Gastroesophageal sphincter (tissue), 4 donors: Measurements from ENCODE around the gene CYLD. TPM values are rescaled to one million over a fixed set of nuclear protein-coding genes. Genes with fewer than 3 reads are reported as not detected.

Experiments
- ATAC-seq: fragments of 150-250 bp; one replicate; pipeline ENCODE4 v1.9.1; 2016; ENCODE audit warnings: mild to moderate bottlenecking, moderate library complexity
- H3K27ac ChIP-seq, 4 donors: fragments of 200-600 bp; sonication (generic) in 3 of 4; 1 replicate in 3 of 4; 2 replicates in 1 of 4; pipeline ENCODE4 v1.5.1; 2016 to 2019
- H3K27me3 ChIP-seq: fragments of 200-600 bp; sonication (generic); one replicate; pipeline ENCODE4 v1.5.1; 2019
- H3K36me3 ChIP-seq, 2 donors: fragments of 200-600 bp; sonication (generic); one replicate each; pipeline ENCODE4 v1.5.1; 2019; ENCODE audit warnings: control low read depth in 1 of 2
- H3K4me1 ChIP-seq, 3 donors: fragments of 200-600 bp; sonication (generic); 1 replicate in 2 of 3; 2 replicates in 1 of 3; pipeline ENCODE4 v1.5.1; 2016 to 2019; ENCODE audit warnings: control low read depth in 2 of 3
- H3K4me3 ChIP-seq, 2 donors: fragments of 200-600 bp; sonication (generic); one replicate each; pipeline ENCODE4 v1.5.1; 2019; ENCODE audit warnings: mild to moderate bottlenecking in 1 of 2, moderate library complexity in 1 of 2
- H3K9me3 ChIP-seq, 3 donors: fragments of 200-600 bp; sonication (generic); one replicate each; pipeline ENCODE4 v1.5.1; 2017 to 2019; ENCODE audit warnings: control low read depth in 2 of 3
- EP300 ChIP-seq: sonication (generic); formaldehyde crosslinking; IDR thresholded peaks from one replicate; pipeline ENCODE4 v1.6.1; 2017; ENCODE audit warnings: antibody characterized with exemption, mild to moderate bottlenecking
- POLR2A ChIP-seq, 2 donors: fragments of 450-650 bp; IDR thresholded peaks; one replicate each; pipeline ENCODE4 v1.6.1; 2017; ENCODE audit warnings: antibody characterized with exemption in 2 of 2, mild to moderate bottlenecking in 2 of 2, moderate library complexity in 1 of 2
- POLR2AphosphoS5 ChIP-seq: sonication (generic); formaldehyde crosslinking; IDR thresholded peaks from one replicate; pipeline ENCODE4 v1.6.1; 2017; ENCODE audit warnings: antibody characterized with exemption
- WGBS, 2 donors: methylation state at CpG; one replicate each; pipeline ENCODE4 v1.1.5; 2018; ENCODE audit warnings: low coverage in 1 of 2; 5-methylcytosine and 5-hydroxymethylcytosine counted together
- total RNA-seq, 4 donors: library from RNA; depleted of rRNA; stranded (reverse); fragments of >200 nt; gene quantifications; one replicate each; pipeline ENCODE4 v1.1.0, GENCODE V29; 2016
- TF ChIP-seq, protein P1 (sequence below), 4 experiments: fragments of 200-600 bp in 2 of 4; fragments of 450-650 bp in 2 of 4; sonication (generic) in 1 of 4; IDR thresholded peaks; one replicate each; pipeline ENCODE4 v1.5.1; 2017 to 2019; ENCODE audit warnings: antibody characterized with exemption in 4 of 4, mild to moderate bottlenecking in 2 of 4, moderate library complexity in 2 of 4

Gene CYLD
- total RNA-seq, 4 donors from 2014 or later = 39.2 to 82.5 (median 53.2) TPM

DNA sequence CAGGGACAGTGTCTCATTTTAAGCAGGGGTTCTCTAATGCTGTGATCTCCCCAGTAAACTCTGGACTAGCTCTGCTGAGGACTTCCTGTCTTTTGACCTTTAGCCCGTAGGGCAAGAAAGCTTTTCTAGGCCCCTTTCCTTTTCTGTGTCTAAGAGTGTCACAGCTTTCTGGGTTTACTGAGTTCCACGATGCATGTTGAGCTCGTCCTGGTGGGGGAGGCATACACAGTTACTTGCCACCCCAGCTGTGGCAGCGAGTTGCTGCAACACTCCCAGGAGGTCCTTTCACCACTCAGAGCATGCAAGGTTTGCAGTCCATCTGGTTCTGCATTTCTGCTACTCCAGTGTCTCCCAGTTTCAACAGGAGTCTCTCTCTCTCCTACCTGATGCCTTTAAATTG lies 24.8 kb upstream of the CYLD start:
- Histone ChIP-seq H3K4me3 (no peak overlapping the region), H3K27me3 (no peaks in the 10 kb centered on the region), H3K9me3 (no peaks in the 10 kb centered on the region), H3K4me1 (peaks cover 0 to 5% (median 0%) of the 10 kb centered on the region in 3 donors), H3K27ac (no peak overlapping the region), H3K36me3 (peaks cover 0 to 1% of the 10 kb centered on the region in 2 donors)
- TF ChIP-seq POLR2AphosphoS5 = no peak
- TF ChIP-seq, protein P1, sequence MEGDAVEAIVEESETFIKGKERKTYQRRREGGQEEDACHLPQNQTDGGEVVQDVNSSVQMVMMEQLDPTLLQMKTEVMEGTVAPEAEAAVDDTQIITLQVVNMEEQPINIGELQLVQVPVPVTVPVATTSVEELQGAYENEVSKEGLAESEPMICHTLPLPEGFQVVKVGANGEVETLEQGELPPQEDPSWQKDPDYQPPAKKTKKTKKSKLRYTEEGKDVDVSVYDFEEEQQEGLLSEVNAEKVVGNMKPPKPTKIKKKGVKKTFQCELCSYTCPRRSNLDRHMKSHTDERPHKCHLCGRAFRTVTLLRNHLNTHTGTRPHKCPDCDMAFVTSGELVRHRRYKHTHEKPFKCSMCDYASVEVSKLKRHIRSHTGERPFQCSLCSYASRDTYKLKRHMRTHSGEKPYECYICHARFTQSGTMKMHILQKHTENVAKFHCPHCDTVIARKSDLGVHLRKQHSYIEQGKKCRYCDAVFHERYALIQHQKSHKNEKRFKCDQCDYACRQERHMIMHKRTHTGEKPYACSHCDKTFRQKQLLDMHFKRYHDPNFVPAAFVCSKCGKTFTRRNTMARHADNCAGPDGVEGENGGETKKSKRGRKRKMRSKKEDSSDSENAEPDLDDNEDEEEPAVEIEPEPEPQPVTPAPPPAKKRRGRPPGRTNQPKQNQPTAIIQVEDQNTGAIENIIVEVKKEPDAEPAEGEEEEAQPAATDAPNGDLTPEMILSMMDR (IDR thresholded peaks at IDR 0.05) = no peak
- no peak for TF ChIP-seq POLR2A (IDR thresholded peaks at IDR 0.05)
- TF ChIP-seq EP300 = no peak
- WGBS, 2 donors = 80% methylated on average over 4 of the region's 4 CpGs; no CpG with 5 or more reads in 1 of the 2 donors
- no peak for ATAC-seq

DNA sequence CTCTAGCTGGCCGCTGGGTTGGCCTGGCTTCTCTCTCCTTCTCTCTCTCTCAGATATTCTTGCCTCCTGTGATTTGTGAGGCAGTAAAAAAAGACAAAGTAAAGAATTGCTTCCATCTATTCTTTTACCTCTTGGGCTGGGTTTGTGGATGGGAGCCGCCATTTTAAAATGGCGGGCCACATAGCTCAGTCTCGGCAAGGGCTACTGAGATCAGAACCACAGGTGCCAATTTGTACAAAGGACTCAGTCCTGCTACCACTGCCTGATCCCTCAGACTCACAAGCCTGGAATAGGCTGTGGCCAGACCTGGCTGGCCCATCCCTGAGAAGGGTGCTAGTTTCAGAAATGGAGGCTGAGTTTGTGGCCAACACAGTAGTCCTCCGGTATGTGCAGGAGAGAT lies 24.4 kb upstream of the CYLD start:
- Histone ChIP-seq H3K4me3 (no peak overlapping the region), H3K4me1 (peaks cover 0 to under 1% (median 0%) of the 10 kb centered on the region in 3 donors), H3K9me3 (no peaks in the 10 kb centered on the region), H3K27me3 (no peaks in the 10 kb centered on the region), H3K36me3 (no peaks in the 10 kb centered on the region), H3K27ac (no peak overlapping the region)
- ATAC-seq = no peak
- TF ChIP-seq, protein P1 (IDR thresholded peaks at IDR 0.05) = no peak
- WGBS, 2 donors = 100% methylated on average over 1 to 4 of the region's 5 CpGs

DNA sequence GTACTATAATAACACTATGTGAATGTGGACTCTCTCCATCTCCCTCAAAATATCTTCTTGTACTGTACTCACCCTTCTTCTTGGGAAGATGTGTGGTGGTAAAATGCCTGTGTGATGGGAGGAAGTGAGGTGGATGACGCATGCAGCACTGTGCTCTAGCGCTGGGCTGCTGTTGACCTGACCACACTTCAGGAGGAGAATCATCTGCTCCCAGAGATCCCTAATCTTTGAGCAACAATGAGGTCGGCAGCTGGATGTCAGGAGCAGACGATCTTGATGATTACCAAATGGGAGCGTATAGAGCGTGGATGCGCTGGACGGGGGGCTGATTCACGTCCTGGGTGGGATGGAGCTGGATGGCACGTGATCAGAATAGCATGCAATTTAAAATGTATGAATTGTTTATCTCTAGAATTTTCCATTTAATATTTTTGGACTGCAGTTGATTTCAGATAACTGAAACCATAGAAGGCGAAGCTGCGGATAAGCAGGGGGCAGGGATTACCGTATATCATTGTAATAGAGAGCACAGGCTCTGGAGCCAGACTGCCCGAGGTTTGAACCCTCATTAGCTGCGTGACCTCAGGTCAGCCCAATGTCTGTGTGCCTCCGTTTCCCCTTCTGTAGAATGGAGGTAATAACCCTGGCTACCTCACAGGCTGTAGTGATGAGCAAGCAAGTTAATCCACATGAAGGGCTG lies 23.7 kb upstream of the CYLD start:
- no peak for ATAC-seq
- Histone ChIP-seq H3K27me3 (no peaks in the 10 kb centered on the region), H3K9me3 (no peaks in the 10 kb centered on the region), H3K4me1 (no peaks in the 10 kb centered on the region), H3K36me3 (no peaks in the 10 kb centered on the region), H3K4me3 (no peak overlapping the region), H3K27ac (no peak overlapping the region)
- 50 to 62% methylated on average over 12 to 16 of the region's 16 CpGs for WGBS, 2 donors
- TF ChIP-seq, protein P1 (IDR thresholded peaks at IDR 0.05) = no peak
- TF ChIP-seq POLR2AphosphoS5 = no peak
- TF ChIP-seq EP300 = no peak
- no peak for TF ChIP-seq POLR2A (IDR thresholded peaks at IDR 0.05)

DNA sequence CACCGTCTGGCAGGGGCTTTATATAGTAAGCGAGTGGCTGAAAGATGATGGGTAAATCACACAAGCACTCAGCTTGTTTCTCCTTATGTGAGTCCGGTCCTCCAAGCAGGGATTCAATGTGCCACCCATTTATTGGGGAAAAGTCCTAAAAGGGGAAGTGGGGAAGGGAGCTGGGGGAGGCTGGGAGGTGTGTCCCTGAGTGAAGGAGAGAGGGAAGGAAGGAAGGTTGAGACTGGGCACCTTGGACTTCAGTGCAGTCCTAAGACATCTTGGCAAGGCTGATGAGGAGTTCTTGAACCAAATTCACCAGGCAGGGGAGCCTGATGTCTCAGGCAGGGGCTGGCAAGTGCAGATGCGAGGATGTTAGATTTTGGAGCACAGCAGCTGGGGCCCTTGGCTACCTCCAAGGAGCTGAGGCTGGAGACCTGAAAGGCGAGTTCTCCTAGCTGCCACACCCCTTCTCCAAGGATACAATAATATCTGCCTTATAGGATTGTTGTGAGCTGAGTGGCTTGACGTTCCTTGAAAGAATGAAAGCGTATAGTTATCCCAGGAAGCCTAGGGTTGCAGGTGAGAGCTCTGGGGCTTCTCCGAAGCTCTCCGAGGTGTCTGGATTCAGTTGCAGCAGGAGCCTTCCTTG lies 23.0 kb upstream of the CYLD start:
- no peak for ATAC-seq
- no peaks in the 10 kb centered on the region for H3K9me3 ChIP-seq

DNA sequence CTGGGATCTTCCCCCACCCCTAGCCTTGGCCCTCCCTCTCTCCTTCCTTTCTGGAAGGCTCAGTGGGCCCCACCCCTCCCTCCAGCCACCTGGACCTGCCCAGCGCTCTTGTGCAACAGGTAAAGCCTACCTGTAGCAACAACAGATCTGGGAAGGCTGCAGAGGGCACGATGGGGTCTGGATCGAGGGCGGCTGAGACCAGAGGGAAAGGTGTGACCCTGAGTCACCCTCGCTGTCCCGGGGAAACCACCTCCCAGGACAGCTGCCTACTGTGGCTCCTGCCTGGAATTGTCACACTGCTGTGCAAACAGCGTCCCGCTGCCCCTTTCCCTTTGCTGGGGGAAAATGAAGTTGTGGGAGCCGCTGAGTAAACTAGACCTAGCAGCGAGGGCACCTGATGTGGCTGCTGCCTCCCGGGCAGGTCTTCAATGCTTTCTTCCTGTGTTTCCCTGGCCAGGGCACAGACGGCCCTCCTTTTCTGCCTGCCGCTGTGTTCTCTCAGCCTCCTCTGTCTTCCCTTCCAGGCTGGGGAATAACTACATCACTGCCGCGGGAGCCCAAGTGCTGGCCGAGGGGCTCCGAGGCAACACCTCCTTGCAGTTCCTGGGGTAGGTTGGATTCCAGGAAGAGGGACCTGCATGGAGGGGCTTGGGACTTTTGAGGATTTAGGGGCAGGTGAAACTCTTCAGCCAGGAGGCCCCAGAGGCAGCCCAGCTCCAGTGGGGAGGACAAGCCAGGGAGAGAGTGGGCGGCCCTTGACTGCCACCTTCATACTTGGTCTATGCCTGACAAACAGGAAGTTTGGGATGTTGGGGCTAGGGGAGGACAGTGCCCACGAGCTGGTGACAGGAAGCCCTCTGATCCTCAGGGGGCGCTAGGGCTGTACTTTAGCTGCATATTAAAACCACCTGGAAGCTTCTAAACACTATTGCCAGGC lies 22.2 kb upstream of the CYLD start:
- H3K27me3 ChIP-seq = no peaks in the 10 kb centered on the region
- ATAC-seq = no peak
- H3K27ac ChIP-seq = no peak overlapping the region
- H3K4me3 ChIP-seq = no peak overlapping the region
- no peak for TF ChIP-seq POLR2AphosphoS5
- no peak for TF ChIP-seq EP300
- TF ChIP-seq, protein P1 (IDR thresholded peaks at IDR 0.05) = no peak
- TF ChIP-seq POLR2A (IDR thresholded peaks at IDR 0.05) = no peak
- WGBS, 2 donors = 89% methylated on average over 3 of the region's 20 CpGs; no CpG with 5 or more reads in 1 of the 2 donors
- no peaks in the 10 kb centered on the region for H3K9me3 ChIP-seq
- no peaks in the 10 kb centered on the region for H3K36me3 ChIP-seq
- no peaks in the 10 kb centered on the region for H3K4me1 ChIP-seq

More for the DNA sequence above, 23.0 kb upstream of the CYLD start:
- Histone ChIP-seq H3K27me3 (no peaks in the 10 kb centered on the region), H3K36me3 (no peaks in the 10 kb centered on the region), H3K4me1 (no peaks in the 10 kb centered on the region), H3K4me3 (no peak overlapping the region), H3K27ac (no peak overlapping the region)
- TF ChIP-seq POLR2A (IDR thresholded peaks at IDR 0.05) = no peak
- WGBS, 2 donors = 73 to 89% methylated on average over 3 to 5 of the region's 9 CpGs
